Dendritic cell treated with granulocyte-macrophage colony-stimulating factor and Interleukin-4, amounts not matched to agents 40 ng/mL and 50 ng/mL, for 4 days (primary cell): ENCODE data around the gene FZD10.

ENCODE experiments used
- H3K27ac Mint-ChIP-seq: one replicate; pipeline ENCODE4 v1.8.0; 2022; ENCODE audit warnings: mild to moderate bottlenecking, mixed read lengths
- H3K27me3 Mint-ChIP-seq: one replicate; pipeline ENCODE4 v1.8.0; 2022; ENCODE audit warnings: mild to moderate bottlenecking, mixed read lengths
- H3K36me3 Mint-ChIP-seq: one replicate; pipeline ENCODE4 v1.8.0; 2022; ENCODE audit warnings: low read depth, mixed read lengths
- H3K4me1 Mint-ChIP-seq: one replicate; pipeline ENCODE4 v1.8.0; 2022; ENCODE audit warnings: low read depth, mixed read lengths
- H3K4me3 Mint-ChIP-seq: one replicate; pipeline ENCODE4 v1.8.0; 2022; ENCODE audit warnings: mild to moderate bottlenecking, moderate library complexity, mixed read lengths
- H3K9me3 Mint-ChIP-seq: one replicate; pipeline ENCODE4 v1.8.0; 2022; ENCODE audit warnings: mixed read lengths
- intact Hi-C: fragments of 100-400 bp; cut with micrococcal nuclease; formaldehyde crosslinking; loops from one replicate; pipeline ENCODE4 v1.15.0; 2022

FZD10 gene

GRCh38 chr12:130192642-130193345, 30.5 kb downstream of the FZD10 start:
- no peak overlapping the region for H3K27ac Mint-ChIP-seq
- no peaks in the 10 kb centered on the region for H3K4me1 Mint-ChIP-seq
- intact Hi-C loops: no loop called here
- no peaks in the 10 kb centered on the region for H3K9me3 Mint-ChIP-seq
- H3K27me3 Mint-ChIP-seq: no peaks in the 10 kb centered on the region
- H3K4me3 Mint-ChIP-seq: no peak overlapping the region
- H3K36me3 Mint-ChIP-seq: no peaks in the 10 kb centered on the region

- no peaks in the 10 kb centered on the region for H3K27me3 Mint-ChIP-seq
- no peak overlapping the region for H3K27ac Mint-ChIP-seq
- H3K4me1 Mint-ChIP-seq: no peaks in the 10 kb centered on the region
- H3K9me3 Mint-ChIP-seq: no peaks in the 10 kb centered on the region
- no peaks in the 10 kb centered on the region for H3K36me3 Mint-ChIP-seq
- intact Hi-C loops: no loop called here
- no peak overlapping the region for H3K4me3 Mint-ChIP-seq
Measured at GRCh38 chr12:130194154-130194553, 31.9 kb downstream of the FZD10 start.

DNA sequence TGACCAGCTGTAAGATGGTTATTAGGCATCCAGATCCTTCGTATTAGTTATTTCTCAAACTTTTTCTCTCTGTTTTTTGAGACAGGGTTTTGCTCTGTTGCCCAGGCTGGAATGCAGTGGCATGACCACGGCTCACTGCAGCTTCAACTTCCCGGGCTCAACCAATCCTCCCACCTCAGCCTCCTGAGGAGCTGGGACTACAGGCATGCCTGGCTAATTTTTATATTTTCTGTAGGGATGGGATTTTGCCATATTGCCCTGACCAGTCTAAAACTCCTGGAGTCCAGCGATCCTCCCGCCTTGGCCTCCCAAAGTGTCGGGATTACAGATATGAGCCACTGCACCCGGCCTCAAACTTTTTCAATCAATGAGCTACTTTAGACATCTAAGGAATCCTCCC, 33.1 kb downstream of the FZD10 start:
- Mint-ChIP-seq H3K4me3 (no peak overlapping the region), H3K36me3 (no peaks in the 10 kb centered on the region), H3K27me3 (no peaks in the 10 kb centered on the region), H3K27ac (no peak overlapping the region), H3K9me3 (no peaks in the 10 kb centered on the region), H3K4me1 (no peaks in the 10 kb centered on the region)
- intact Hi-C loops: no loop called here

DNA sequence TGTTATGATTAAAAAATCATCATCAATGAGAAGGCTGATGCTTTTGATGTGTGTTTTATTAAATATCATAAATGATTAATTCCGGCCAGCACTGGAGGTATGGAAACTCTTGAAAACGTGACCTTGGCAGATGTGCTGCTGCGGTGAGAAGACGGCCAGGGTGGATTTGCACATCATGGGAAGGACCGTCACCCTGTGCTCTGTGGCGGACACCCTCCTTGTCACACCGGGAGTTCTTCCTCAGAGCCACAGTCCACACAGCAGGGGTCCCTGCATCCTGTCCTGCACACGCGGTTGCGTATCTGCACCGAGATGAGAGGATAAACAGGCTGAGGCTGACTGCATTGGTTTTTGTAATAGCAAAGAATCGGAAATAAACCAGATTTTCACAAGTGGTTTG, 33.5 kb downstream of the FZD10 start:
- H3K9me3 Mint-ChIP-seq: no peaks in the 10 kb centered on the region
- H3K36me3 Mint-ChIP-seq: no peaks in the 10 kb centered on the region
- no peak overlapping the region for H3K4me3 Mint-ChIP-seq
- no peaks in the 10 kb centered on the region for H3K27me3 Mint-ChIP-seq
- no peaks in the 10 kb centered on the region for H3K4me1 Mint-ChIP-seq
- intact Hi-C loops: no loop called here
- no peak overlapping the region for H3K27ac Mint-ChIP-seq

GRCh38 chr12:130196827-130197226, 34.6 kb downstream of the FZD10 start:
- H3K9me3 Mint-ChIP-seq: no peaks in the 10 kb centered on the region
- no peaks in the 10 kb centered on the region for H3K36me3 Mint-ChIP-seq
- no peak overlapping the region for H3K4me3 Mint-ChIP-seq
- intact Hi-C loops: no loop called here
- H3K27me3 Mint-ChIP-seq: no peaks in the 10 kb centered on the region
- no peaks in the 10 kb centered on the region for H3K4me1 Mint-ChIP-seq
- H3K27ac Mint-ChIP-seq: no peak overlapping the region

DNA sequence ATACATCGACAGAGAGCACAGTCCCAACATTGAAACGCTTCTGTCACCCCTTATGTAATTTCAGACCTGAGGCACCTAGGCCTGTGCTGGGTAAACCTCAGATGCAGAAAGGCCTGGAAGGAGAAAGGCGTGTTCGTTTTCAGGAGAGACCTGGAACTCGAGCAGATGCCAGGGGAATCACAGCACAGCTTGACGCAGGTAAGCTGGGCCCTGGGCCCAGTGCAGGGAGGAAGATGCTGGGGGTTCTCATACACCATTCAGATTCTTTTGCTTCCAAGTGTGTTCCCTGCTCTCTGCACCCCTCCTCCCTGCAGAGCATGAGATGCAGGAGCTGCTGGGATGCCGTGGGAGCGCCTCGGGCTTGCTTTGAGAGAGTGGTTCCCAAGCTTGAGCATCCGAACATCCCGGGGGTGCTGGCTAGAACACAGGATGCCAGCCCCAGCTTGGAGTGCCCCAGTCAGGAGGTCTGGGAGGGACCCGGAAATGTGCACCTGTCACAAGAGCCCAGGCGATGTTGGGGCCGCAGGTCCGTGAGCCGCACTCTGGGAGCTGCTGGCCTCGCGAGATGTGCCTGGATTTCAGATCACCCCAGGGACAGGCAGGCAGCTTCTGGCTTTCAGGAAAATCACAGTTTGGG, 35.9 kb downstream of the FZD10 start:
- intact Hi-C loops: no loop called here
- no peaks in the 10 kb centered on the region for H3K4me1 Mint-ChIP-seq
- no peak overlapping the region for H3K4me3 Mint-ChIP-seq
- H3K27ac Mint-ChIP-seq: no peak overlapping the region
- no peaks in the 10 kb centered on the region for H3K27me3 Mint-ChIP-seq
- no peaks in the 10 kb centered on the region for H3K9me3 Mint-ChIP-seq
- H3K36me3 Mint-ChIP-seq: no peaks in the 10 kb centered on the region

- Mint-ChIP-seq H3K4me3 (no peak overlapping the region), H3K27ac (no peak overlapping the region), H3K27me3 (no peaks in the 10 kb centered on the region), H3K36me3 (no peaks in the 10 kb centered on the region), H3K9me3 (no peaks in the 10 kb centered on the region), H3K4me1 (no peaks in the 10 kb centered on the region)
- intact Hi-C loops: no loop called here
Measured at GRCh38 chr12:130198663-130199060, 36.4 kb downstream of the FZD10 start.

- H3K36me3 Mint-ChIP-seq: no peaks in the 10 kb centered on the region
- intact Hi-C loops: no loop called here
- H3K4me3 Mint-ChIP-seq: no peak overlapping the region
- no peaks in the 10 kb centered on the region for H3K4me1 Mint-ChIP-seq
- H3K27me3 Mint-ChIP-seq: no peaks in the 10 kb centered on the region
- no peaks in the 10 kb centered on the region for H3K9me3 Mint-ChIP-seq
- H3K27ac Mint-ChIP-seq: no peak overlapping the region
Measured at GRCh38 chr12:130199581-130200390, 37.5 kb downstream of the FZD10 start.

GRCh38 chr12:130200445-130200844, 38.2 kb downstream of the FZD10 start:
- H3K4me3 Mint-ChIP-seq: no peak overlapping the region
- no peak overlapping the region for H3K27ac Mint-ChIP-seq
- intact Hi-C loops: no loop called here
- H3K36me3 Mint-ChIP-seq: no peaks in the 10 kb centered on the region
- peaks cover 4% of the 10 kb centered on the region for H3K9me3 Mint-ChIP-seq
- no peaks in the 10 kb centered on the region for H3K27me3 Mint-ChIP-seq
- no peaks in the 10 kb centered on the region for H3K4me1 Mint-ChIP-seq

DNA sequence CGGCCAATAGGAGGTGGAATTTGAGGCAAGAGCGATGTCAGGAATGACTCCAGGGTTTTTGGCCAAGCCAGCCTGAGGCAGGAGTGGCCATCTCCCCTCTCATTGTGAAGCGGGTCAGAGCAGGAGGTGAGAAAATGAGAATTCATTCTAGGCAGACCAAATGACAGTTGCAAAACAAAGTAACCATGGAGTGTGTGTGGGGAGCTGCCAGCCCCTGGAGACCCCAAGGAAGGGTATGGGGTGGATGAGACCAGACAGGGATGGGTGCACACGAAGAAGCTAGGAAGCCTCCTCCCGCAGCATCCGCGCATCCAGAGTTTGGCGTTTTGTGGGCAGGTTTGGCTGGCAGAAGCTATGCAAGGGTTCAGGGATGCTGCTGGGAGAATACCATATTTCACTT, 38.8 kb downstream of the FZD10 start:
- Mint-ChIP-seq H3K9me3 (peaks cover 8% of the 10 kb centered on the region), H3K4me1 (no peaks in the 10 kb centered on the region), H3K27ac (no peak overlapping the region), H3K27me3 (no peaks in the 10 kb centered on the region), H3K4me3 (no peak overlapping the region), H3K36me3 (no peaks in the 10 kb centered on the region)
- intact Hi-C loops: no loop called here

GRCh38 chr12:130202201-130202600, 39.9 kb downstream of the FZD10 start:
- no peak overlapping the region for H3K4me3 Mint-ChIP-seq
- intact Hi-C loops: no loop called here
- no peak overlapping the region for H3K27ac Mint-ChIP-seq
- H3K4me1 Mint-ChIP-seq: no peaks in the 10 kb centered on the region
- H3K27me3 Mint-ChIP-seq: no peaks in the 10 kb centered on the region
- H3K9me3 Mint-ChIP-seq: peaks cover 8% of the 10 kb centered on the region
- H3K36me3 Mint-ChIP-seq: no peaks in the 10 kb centered on the region

DNA sequence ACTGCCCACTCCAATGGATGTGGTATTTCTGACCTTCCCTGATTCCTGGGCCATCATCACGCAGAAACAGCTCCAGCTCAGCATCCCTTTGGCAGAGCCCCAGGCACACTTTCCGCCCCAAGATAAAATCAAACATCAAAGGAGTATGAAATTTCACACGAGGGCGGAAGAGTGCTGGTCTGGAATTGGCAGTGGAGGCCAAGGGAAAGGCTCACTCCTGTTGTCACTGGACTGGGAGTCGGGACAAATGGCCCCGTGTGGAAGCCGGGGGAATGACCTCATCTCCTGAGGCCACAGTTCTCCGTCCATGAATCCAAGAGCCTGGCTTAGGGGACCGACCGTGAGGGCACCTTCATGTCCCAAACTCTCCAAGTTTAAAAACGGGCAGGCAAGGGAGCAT, 40.9 kb downstream of the FZD10 start:
- Mint-ChIP-seq H3K36me3 (no peaks in the 10 kb centered on the region), H3K9me3 (peaks cover 8% of the 10 kb centered on the region), H3K27me3 (no peaks in the 10 kb centered on the region), H3K4me3 (no peak overlapping the region), H3K27ac (no peak overlapping the region), H3K4me1 (no peaks in the 10 kb centered on the region)
- intact Hi-C loops: no loop called here

DNA sequence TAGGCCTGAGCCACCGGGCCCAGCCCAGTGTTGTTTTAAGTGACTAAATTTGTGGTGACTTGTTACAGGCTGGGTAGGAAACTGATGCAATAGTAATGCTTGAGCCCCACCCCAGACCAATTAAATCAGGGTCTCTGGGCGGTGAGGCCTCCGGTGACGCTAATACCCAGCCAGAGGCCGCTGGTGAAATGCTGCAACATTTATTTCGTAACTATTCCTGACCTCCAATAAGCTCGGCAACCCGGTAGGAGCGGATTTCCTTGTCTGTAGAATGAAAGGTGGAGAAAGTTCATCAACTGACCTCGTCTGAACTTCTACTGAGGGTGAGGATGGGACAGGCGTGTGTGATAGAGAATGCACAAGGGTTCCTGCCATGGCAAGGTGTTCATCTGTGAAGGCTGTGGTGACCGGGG, 42.3 kb downstream of the FZD10 start:
- H3K4me1 Mint-ChIP-seq: no peaks in the 10 kb centered on the region
- H3K27me3 Mint-ChIP-seq: no peaks in the 10 kb centered on the region
- H3K4me3 Mint-ChIP-seq: no peak overlapping the region
- no peaks in the 10 kb centered on the region for H3K36me3 Mint-ChIP-seq
- intact Hi-C loops: no loop called here
- H3K9me3 Mint-ChIP-seq: peaks cover 8% of the 10 kb centered on the region
- H3K27ac Mint-ChIP-seq: no peak overlapping the region

- H3K27me3 Mint-ChIP-seq: no peaks in the 10 kb centered on the region
- no peaks in the 10 kb centered on the region for H3K4me1 Mint-ChIP-seq
- H3K36me3 Mint-ChIP-seq: no peaks in the 10 kb centered on the region
- intact Hi-C loops: no loop called here
- H3K9me3 Mint-ChIP-seq: peaks cover 8% of the 10 kb centered on the region
- H3K27ac Mint-ChIP-seq: no peak overlapping the region
- H3K4me3 Mint-ChIP-seq: no peak overlapping the region
Measured at GRCh38 chr12:130205495-130205894, 43.2 kb downstream of the FZD10 start.
